ENCODE results near the gene AKAP8.
"Not testable (repeated sequence)": the region's sequence is repeated elsewhere in the genome, so short reads cannot be mapped to it uniquely, and the experiment has no call there.

Gene AKAP8

DNA sequence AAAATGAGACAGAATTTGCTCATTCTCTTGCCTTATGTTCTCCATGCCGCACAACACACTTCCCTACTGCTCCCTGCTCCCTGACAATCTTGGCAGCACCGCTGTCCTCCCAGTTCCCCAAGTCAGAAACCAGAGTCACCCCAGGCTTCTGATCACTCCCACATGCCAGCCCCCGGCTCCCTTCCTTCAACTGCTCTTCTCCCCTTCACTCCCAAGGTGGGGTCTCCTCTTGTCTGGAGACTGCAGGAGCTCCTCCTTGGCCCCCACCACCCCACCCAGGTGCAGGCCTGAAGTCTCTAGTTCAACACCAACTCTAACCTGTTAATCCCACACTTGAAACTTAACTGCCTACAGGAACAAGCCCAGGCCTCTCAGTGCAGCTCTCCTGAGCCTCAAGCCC, 16.8 kb upstream of the AKAP8 start:
- no peak for TF ChIP-seq HDGF (IDR thresholded peaks at IDR 0.05; ENCODE audit: borderline replicate concordance)
- TF ChIP-seq L3MBTL2 (conservative IDR thresholded peaks at IDR 0.05), result no peak
- TF ChIP-seq TARDBP (IDR thresholded peaks at IDR 0.05), result no peak
- no peak for TF ChIP-seq FOXK2 (IDR thresholded peaks at IDR 0.05)
- no peak for TF ChIP-seq ELF4 (IDR thresholded peaks at IDR 0.05)
- TF ChIP-seq FOXM1 (IDR thresholded peaks at IDR 0.05; ENCODE audit: borderline replicate concordance), result no peak
- no peak for TF ChIP-seq ARNT (IDR thresholded peaks at IDR 0.05)
- no peak for TF ChIP-seq SUZ12 (IDR thresholded peaks at IDR 0.05)
- TF ChIP-seq NFRKB (IDR thresholded peaks at IDR 0.05), result no peak
- no peak for TF ChIP-seq LEF1 (IDR thresholded peaks at IDR 0.05; ENCODE audit: borderline replicate concordance)
- TF ChIP-seq CTBP1 (IDR thresholded peaks at IDR 0.05; ENCODE audit: borderline replicate concordance), result no peak
- TF ChIP-seq FOXA1 (IDR thresholded peaks at IDR 0.05), result no peak
- no peak for TF ChIP-seq ZNF384 (IDR thresholded peaks at IDR 0.05)
- TF ChIP-seq, protein P1, sequence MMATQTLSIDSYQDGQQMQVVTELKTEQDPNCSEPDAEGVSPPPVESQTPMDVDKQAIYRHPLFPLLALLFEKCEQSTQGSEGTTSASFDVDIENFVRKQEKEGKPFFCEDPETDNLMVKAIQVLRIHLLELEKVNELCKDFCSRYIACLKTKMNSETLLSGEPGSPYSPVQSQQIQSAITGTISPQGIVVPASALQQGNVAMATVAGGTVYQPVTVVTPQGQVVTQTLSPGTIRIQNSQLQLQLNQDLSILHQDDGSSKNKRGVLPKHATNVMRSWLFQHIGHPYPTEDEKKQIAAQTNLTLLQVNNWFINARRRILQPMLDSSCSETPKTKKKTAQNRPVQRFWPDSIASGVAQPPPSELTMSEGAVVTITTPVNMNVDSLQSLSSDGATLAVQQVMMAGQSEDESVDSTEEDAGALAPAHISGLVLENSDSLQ (IDR thresholded peaks at IDR 0.05), result no peak
- TF ChIP-seq SP1 (IDR thresholded peaks at IDR 0.05), result no peak
- TF ChIP-seq BHLHE40 (IDR thresholded peaks at IDR 0.05; ENCODE audit: borderline replicate concordance), result no peak
- POLR2A ChIA-PET, result no interaction called here
- DNase-seq (ENCODE audit: extremely low spot score), result no peak
- CTCF ChIA-PET, result no interaction called here

DNA sequence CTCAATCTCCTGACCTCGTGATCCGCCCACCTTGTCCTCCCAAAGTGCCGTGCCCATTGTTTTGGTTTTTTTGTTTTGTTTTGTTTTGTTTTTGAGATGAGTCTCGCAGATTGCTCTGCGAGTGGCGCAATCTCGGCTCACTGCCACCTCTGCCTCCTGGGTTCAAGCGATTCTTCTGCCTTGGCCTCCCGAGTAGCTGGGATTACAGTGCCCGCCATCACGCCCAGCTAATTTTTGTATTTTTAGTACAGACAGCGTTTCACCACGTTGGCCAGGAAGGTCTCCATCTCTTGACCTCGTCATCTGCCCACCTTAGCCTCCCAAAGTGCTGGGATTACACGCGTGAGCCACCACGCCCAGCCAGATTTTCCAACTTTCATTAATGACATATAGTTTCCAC, 15.7 kb upstream of the AKAP8 start:
- CTCF ChIA-PET; POLR2A ChIA-PET; DNase-seq (ENCODE audit: extremely low spot score): not testable (repeated sequence)

DNA sequence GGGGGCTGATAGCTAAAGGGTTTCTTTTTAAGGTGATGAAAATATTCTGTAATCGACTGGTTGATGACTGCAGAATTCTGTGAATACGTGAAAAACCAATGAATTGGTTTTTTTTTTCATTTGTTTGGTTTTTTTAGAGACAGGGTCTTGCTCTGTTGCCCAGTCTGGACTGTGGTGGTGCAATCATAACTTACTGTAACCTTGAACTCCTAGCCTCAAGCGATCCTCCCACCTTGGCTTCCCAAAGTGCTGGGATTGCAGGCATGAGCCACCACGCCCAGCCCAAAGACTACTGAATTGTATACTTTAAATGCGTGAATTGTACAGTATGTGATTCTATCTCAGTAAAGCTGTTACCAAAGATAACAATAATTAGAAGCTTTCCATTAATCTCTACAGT, 14.8 kb upstream of the AKAP8 start:
- no peak for TF ChIP-seq FOXK2 (IDR thresholded peaks at IDR 0.05)
- no peak for TF ChIP-seq L3MBTL2 (conservative IDR thresholded peaks at IDR 0.05)
- TF ChIP-seq FOXA1 (IDR thresholded peaks at IDR 0.05), result no peak
- TF ChIP-seq, protein P1 (IDR thresholded peaks at IDR 0.05), result no peak
- TF ChIP-seq FOXM1 (IDR thresholded peaks at IDR 0.05; ENCODE audit: borderline replicate concordance), result no peak
- TF ChIP-seq HDGF (IDR thresholded peaks at IDR 0.05; ENCODE audit: borderline replicate concordance), result no peak
- no peak for TF ChIP-seq SP1 (IDR thresholded peaks at IDR 0.05)
- TF ChIP-seq SUZ12 (IDR thresholded peaks at IDR 0.05), result no peak
- TF ChIP-seq CTBP1 (IDR thresholded peaks at IDR 0.05; ENCODE audit: borderline replicate concordance), result no peak
- TF ChIP-seq BHLHE40 (IDR thresholded peaks at IDR 0.05; ENCODE audit: borderline replicate concordance), result no peak
- TF ChIP-seq NFRKB (IDR thresholded peaks at IDR 0.05), result no peak
- TF ChIP-seq ARNT (IDR thresholded peaks at IDR 0.05), result no peak
- no peak for TF ChIP-seq ELF4 (IDR thresholded peaks at IDR 0.05)
- no peak for TF ChIP-seq TARDBP (IDR thresholded peaks at IDR 0.05)
- no peak for TF ChIP-seq ZNF384 (IDR thresholded peaks at IDR 0.05)
- no peak for TF ChIP-seq LEF1 (IDR thresholded peaks at IDR 0.05; ENCODE audit: borderline replicate concordance)
- DNase-seq (ENCODE audit: extremely low spot score), result no peak
- ChIA-PET CTCF (no interaction called here), POLR2A (no interaction called here)

DNA sequence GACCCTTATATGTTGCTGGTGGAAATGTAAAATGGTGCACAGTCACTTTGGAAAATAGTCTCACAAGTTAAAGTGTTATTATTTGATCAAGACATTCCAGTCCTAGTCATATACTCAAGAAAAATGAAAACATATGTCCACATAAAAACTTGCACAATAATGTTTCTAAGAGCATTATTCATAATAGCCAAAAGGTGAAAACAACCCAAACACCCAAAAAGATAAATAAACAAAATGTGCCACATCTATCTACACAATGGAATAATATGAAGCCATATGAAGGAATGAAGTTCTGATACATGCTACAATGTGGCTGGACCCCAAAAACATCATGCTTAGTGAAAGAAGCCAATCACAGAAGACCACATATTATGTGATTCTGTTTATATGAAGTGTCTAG, 14.4 kb upstream of the AKAP8 start:
- ChIA-PET POLR2A (no interaction called here), CTCF (no interaction called here)
- no peak for TF ChIP-seq LEF1 (IDR thresholded peaks at IDR 0.05; ENCODE audit: borderline replicate concordance)
- DNase-seq (ENCODE audit: extremely low spot score), result no peak

DNA sequence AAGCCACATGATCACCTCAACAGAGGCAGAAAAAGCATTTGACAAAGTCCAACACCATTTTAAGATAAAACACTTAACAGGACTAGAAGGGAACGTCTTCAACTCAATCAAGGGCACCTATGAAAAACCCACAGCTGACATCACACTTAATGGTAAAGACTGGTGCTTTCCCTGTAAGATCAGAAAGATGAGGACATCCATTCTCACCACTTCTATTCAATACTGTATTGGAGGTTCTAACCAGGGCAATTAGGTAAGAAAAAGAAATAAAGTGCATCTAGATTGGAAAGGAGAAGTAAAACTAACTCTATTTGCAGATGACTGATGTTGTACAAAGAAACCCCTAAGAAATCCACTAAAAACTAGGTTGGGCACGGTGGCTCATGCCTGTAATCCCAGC, 11.2 kb upstream of the AKAP8 start:
- ChIA-PET CTCF (no interaction called here), POLR2A (no interaction called here)
- TF ChIP-seq HDGF (IDR thresholded peaks at IDR 0.05; ENCODE audit: borderline replicate concordance) (no peak), ARNT (IDR thresholded peaks at IDR 0.05) (no peak)
- no peak for DNase-seq (ENCODE audit: extremely low spot score)

DNA sequence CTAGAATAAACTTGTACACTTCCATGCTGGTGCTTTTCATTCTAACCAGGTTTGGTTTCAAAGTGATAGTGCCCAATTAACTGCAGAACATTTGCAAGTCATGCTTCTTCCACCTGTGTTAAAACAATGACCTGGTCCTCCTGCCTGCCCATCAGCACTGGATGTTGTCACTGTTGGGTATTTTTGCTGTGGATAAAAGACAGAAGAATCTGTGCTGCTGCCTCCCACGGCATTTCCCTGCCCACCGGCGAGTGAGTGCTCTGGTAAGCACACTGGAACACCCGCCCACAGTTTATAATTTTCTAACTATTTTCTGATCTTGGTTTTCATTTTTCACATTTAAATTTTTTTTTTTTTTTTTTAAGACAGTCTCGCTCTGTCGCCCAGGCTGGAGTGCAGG, 2.3 kb upstream of the AKAP8 start:
- TF ChIP-seq NFRKB (IDR thresholded peaks at IDR 0.05) (no peak), L3MBTL2 (conservative IDR thresholded peaks at IDR 0.05) (no peak), ARNT (IDR thresholded peaks at IDR 0.05) (no peak), FOXM1 (IDR thresholded peaks at IDR 0.05; ENCODE audit: borderline replicate concordance) (no peak), SUZ12 (IDR thresholded peaks at IDR 0.05) (no peak), BHLHE40 (IDR thresholded peaks at IDR 0.05; ENCODE audit: borderline replicate concordance) (no peak), TARDBP (IDR thresholded peaks at IDR 0.05) (no peak), LEF1 (IDR thresholded peaks at IDR 0.05; ENCODE audit: borderline replicate concordance) (no peak), ZNF384 (IDR thresholded peaks at IDR 0.05) (no peak), HDGF (IDR thresholded peaks at IDR 0.05; ENCODE audit: borderline replicate concordance) (no peak), ELF4 (IDR thresholded peaks at IDR 0.05) (no peak), CTBP1 (IDR thresholded peaks at IDR 0.05; ENCODE audit: borderline replicate concordance) (no peak), FOXA1 (IDR thresholded peaks at IDR 0.05) (no peak), SP1 (IDR thresholded peaks at IDR 0.05) (no peak), FOXK2 (IDR thresholded peaks at IDR 0.05) (no peak)
- TF ChIP-seq, protein P1 (IDR thresholded peaks at IDR 0.05), result no peak
- ChIA-PET CTCF (no interaction called here), POLR2A (no interaction called here)
- DNase-seq (ENCODE audit: extremely low spot score), result no peak

DNA sequence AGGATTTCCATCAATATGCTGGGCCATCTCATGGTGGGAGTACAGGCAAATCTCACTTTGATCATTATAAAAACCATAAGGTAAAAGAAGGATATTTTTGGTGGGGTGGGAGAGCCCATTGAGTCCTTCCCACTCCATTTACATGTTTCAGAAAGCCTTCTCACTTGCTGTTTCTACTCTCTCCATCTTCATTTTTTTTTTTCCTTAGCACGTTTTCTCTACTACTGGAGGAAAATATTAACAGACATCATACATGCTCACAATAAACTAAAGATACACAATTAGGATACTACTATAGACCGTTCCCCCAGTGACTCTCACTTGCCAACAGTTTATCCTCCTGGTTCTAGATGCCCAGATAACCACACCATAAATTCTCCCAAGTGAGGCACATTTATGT, 1.8 kb upstream of the AKAP8 start:
- POLR2A ChIA-PET, result no interaction called here
- no peak for TF ChIP-seq SUZ12 (IDR thresholded peaks at IDR 0.05)
- no peak for TF ChIP-seq FOXM1 (IDR thresholded peaks at IDR 0.05; ENCODE audit: borderline replicate concordance)
- TF ChIP-seq LEF1 (IDR thresholded peaks at IDR 0.05; ENCODE audit: borderline replicate concordance), result no peak
- no peak for TF ChIP-seq SP1 (IDR thresholded peaks at IDR 0.05)
- no peak for TF ChIP-seq TARDBP (IDR thresholded peaks at IDR 0.05)
- no peak for TF ChIP-seq ZNF384 (IDR thresholded peaks at IDR 0.05)
- no peak for TF ChIP-seq HDGF (IDR thresholded peaks at IDR 0.05; ENCODE audit: borderline replicate concordance)
- TF ChIP-seq BHLHE40 (IDR thresholded peaks at IDR 0.05; ENCODE audit: borderline replicate concordance), result no peak
- TF ChIP-seq, protein P1 (IDR thresholded peaks at IDR 0.05), result no peak
- no peak for TF ChIP-seq FOXK2 (IDR thresholded peaks at IDR 0.05)
- CTCF ChIA-PET, result no interaction called here
- no peak for DNase-seq (ENCODE audit: extremely low spot score)

All from HEK293T (cell line).